GM21825 (cell line): ENCODE data around the gene CYP27A1.

Experiments
- ATAC-seq: cut with Tn5 transposase; IDR thresholded peaks from one replicate; pipeline ENCODE4 v1.9.1; 2021; ENCODE audit warnings: mild to moderate bottlenecking, moderate library complexity; ENCODE audit not compliant: unreplicated experiment

CYP27A1 gene

DNA sequence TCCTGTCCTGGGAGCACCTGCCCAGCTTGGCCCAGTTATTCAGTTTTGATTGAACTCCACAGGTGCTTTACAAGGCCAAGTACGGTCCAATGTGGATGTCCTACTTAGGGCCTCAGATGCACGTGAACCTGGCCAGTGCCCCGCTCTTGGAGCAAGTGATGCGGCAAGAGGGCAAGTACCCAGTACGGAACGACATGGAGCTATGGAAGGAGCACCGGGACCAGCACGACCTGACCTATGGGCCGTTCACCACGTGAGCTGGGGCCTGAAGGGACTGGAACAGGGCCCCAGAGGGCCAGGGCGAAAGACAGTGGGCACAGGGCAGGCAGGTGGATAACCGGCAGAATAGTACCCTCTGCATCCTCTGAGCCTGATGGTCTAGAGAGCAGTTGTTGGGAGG, 27.6 kb downstream of the CYP27A1 start:
- no peak for ATAC-seq

DNA sequence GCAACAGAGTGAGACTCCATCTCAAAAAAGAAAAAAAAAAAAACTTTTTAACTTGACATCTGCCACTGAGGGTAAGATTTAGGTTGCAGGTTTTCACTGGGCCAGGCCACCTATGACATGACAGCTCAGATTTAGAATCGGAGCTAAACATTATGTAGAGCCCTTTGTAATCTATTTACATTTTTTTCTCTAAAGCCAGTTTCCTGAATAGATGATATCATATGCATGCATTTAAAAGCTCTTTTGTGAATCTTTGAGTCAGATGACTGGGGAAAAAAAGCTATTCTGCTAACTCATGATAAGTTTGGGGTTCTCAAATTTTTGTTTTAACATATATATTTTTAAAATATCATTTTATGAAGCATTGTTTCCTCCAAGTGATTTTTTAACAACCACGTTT, 28.3 kb downstream of the CYP27A1 start:
- no peak for ATAC-seq

DNA sequence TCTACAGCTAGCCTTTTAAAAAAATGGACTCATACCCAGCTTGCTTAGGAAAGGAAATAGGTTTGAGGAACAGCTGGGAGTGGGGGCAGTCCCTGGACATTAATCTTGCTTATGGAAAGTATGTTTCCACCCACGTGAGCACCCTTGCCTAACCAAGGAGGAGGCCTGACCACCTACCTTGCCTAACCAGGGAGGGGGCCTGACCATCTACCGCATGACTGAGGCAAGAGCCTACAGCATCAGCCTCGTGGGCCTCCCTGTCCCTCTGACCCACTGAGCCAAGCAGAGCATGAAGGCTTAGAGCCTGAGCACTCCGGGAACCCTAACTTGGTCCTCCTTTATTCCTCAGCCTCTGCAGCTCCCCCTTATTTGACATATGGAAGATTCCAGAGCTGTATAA, 29.4 kb downstream of the CYP27A1 start:
- ATAC-seq = no peak

DNA sequence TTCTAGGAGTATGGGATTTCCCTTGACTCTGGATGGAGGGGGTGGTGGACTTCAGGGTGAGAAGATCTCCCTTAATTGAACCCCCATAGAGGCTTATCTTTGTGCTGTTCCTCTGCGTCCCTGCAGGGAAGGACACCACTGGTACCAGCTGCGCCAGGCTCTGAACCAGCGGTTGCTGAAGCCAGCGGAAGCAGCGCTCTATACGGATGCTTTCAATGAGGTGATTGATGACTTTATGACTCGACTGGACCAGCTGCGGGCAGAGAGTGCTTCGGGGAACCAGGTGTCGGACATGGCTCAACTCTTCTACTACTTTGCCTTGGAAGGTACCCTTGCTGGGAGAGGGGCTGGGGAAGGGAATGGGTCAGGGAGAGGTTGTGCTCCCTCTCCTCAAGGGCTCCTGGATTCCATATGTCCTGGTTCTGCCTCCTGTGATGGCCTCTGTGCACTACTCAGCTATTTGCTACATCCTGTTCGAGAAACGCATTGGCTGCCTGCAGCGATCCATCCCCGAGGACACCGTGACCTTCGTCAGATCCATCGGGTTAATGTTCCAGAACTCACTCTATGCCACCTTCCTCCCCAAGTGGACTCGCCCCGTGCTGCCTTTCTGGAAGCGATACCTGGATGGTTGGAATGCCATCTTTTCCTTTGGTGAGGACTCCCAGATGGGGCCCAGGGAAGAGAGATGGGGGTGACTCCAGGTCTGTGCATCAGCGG, 30.3 kb downstream of the CYP27A1 start:
- ATAC-seq = no peak

DNA sequence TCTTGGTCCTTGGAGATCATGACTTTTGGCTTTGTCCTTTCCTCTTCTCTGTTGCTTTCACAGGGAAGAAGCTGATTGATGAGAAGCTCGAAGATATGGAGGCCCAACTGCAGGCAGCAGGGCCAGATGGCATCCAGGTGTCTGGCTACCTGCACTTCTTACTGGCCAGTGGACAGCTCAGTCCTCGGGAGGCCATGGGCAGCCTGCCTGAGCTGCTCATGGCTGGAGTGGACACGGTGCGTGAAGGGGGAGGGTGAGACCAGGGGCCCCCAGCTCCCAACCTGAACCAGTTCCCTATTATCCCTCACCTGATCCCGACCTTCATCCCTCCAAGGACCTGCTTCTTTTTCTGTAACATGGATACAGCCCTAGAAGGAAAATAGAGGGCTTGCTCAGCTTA, 30.9 kb downstream of the CYP27A1 start:
- ATAC-seq = no peak

DNA sequence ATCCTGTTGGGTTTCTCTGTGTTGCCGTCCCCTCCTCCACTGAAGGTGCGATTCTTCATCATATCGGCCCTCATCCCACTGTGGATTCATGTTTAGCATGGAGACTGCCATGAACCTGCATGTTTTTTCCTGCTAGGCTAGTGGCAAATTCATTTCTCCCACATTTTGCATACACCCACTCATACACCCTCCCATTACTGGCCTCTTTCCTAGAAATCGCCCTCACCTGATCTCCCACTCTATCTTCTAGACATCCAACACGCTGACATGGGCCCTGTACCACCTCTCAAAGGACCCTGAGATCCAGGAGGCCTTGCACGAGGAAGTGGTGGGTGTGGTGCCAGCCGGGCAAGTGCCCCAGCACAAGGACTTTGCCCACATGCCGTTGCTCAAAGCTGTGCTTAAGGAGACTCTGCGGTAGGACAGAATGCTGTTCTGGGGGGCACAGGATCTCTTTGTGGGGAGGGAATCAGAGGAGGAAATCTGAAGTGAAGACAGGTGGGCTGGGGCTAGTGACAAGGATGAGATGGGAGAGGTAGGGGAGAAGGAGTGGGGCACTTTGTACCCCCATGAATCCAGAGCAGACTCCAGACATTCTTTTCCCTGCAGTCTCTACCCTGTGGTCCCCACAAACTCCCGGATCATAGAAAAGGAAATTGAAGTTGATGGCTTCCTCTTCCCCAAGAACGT, 32.0 kb downstream of the CYP27A1 start:
- ATAC-seq = no peak

DNA sequence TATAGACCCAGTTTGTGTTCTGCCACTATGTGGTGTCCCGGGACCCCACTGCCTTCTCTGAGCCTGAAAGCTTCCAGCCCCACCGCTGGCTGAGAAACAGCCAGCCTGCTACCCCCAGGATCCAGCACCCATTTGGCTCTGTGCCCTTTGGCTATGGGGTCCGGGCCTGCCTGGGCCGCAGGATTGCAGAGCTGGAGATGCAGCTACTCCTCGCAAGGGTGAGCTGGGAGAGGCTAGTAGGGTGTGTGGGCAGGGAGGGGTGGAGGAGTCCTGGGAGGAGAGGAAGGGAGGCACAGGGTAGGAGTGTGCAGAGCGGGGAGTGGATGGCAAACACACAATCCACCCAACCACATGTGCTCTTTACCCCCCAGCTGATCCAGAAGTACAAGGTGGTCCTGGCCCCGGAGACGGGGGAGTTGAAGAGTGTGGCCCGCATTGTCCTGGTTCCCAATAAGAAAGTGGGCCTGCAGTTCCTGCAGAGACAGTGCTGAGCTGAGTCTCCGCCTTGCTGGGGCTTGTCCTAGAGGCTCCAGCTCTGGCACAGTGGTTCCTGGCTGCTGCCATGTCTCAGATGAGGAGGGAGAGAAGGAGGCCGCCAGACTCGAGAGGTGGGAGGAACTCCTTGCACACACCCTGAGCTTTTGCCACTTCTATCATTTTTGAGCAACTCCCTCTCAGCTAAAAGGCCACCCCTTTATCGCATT, 32.7 kb downstream of the CYP27A1 start:
- no peak for ATAC-seq

DNA sequence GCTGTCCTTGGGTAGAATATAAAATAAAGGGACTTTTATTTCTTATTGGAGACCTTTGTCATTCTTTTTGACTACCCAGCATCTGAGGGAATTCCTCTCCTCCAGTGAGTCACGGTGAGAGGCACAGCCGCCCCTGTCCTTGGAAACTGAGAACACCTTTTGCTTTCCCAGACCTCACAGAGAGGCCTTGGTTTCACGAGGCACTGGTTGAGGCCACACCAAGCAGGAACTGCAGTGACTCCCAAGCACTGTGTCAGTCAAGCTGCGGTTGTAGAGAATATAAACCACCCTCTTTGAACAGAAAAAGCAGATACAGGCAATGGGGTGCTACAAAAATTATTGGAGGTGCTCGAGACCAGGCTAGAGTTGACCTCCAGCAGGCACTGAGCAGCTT, 33.3 kb downstream of the CYP27A1 start:
- ATAC-seq = no peak

DNA sequence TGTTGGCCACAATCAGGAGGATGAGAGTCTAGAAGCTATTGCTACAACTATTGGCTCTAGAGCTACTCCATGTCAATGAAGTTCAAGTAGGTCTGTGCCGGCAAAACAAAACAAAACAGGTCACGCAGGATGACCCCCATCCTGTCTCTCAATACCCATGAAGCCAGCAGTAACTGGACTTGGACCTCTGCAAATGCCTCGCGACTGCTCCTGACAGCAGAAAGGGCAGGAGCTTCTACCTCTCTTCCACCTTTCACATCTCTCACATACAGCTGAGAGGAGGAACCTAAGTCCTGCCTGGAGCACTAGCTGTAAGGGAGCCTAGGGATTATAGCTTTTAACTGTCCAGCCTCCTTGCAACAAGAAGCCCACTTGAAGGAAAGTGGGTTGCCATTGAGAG, 33.7 kb downstream of the CYP27A1 start:
- no peak for ATAC-seq

DNA sequence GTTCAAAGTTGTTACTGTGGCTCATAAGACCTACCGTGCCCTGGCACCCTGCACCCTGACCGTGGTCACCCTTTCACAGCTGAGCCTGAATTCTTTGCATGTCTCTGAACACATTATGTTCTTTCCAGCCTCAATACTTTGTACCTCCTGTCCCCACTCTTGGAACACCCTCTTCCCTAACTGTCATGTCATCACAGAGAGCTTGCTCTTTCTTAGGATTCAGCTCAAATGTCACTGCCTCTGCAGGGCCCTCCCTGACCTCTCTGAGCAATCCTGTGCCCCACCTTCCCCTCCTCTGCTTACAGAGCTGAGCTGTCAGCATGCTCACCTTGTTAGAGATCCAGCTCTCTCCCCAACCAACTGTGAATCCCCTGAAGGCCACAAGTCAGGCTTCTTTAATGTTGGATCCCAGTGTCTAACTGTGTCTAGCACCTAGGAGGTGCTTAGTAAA, 34.6 kb downstream of the CYP27A1 start:
- no peak for ATAC-seq

DNA sequence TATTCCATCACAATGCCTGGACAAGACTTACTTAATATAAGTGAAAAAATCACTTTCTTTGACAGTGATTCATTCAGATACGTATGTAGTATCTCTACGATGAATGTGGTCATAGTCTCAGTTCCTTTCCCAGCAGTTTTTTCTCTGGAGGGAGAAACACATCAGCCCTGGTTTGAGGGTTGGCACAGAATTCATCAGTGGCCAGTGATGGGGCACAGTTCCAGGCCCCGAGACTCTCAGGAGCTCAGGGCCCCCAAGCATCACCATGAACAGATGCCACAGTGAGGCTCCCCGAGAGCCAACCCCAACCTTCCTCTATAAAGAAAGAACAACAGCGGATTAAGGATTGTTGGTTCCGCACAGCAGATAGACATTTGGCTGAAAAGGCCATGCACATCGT, 37.1 kb downstream of the CYP27A1 start:
- ATAC-seq = no peak

DNA sequence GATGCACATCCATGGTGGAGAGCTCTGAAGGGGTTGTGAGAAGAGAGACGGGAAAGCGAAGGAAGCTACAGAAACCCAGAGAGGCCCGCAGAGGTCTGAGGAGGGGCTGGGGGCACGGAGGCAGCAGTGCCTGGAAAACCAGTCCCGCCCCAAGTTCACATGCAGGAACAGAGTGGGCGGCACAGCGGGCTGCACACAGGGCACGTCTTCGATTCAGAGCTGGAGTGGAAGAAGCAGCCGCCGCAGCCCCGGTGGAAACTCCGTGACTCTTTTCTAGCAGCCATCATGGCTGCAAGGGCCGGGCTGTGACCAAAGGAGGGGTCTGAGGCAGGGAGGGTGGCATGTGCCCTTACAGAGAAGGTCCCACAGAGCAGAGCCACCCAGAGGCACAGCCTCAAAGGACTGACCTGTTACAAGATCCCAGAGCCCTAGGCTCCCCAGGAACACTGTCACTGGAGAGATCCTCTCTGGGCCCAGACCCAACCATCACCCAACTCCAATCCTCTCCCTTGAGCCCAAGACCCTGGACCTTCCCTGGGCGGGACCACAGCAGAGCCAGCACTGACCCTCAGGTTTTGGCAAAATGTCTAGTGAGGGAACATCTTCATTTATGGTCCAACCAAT, 38.9 kb downstream of the CYP27A1 start:
- ATAC-seq = no peak

DNA sequence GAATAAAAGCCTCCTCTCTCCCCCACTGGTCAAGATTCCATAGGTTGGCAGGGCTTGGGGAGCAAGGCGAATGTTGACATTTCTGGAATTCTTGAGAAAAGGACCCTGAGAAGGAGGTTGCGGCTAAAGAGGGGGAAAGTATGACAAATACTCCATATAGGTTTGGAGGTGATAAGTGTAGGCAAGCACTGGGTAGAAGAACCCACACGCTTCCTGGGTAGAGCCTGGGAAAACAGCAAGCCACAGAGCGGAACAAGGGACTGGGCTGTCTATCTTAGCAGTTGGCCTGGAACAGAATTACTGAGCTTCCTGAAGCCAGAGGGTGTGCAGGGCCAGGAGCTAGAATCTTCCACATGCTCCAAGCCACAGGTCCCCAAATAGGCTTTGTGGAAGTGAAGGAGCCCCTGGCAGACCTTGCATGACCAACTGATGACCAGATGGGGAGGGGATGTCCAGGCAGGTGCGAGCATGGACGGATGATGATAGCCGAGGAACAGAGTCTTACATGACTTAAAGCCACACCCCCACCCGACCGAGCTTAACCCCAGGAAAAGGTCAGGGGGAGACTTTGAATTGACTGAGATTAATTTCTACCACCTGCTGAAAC, 39.8 kb downstream of the CYP27A1 start:
- no peak for ATAC-seq

DNA sequence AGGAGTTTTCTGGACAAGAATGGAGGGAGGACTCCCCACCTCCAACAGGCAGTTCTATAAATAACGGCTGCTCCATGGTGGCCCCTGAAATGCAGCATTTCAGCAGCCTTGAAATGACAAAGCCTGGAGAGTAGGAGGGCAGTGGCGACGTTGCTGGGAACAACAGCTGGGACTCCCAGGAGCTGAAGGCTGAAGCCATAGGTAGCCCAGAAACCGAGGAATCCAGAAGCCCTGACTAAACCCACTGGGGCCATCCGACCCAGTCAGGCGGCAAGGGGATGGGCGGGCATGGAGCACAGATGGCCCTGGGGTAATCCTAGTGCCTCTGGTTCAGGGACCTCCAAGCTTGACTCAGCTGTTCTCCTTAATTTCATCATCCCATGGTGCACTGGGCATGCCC, 40.7 kb downstream of the CYP27A1 start:
- no peak for ATAC-seq

DNA sequence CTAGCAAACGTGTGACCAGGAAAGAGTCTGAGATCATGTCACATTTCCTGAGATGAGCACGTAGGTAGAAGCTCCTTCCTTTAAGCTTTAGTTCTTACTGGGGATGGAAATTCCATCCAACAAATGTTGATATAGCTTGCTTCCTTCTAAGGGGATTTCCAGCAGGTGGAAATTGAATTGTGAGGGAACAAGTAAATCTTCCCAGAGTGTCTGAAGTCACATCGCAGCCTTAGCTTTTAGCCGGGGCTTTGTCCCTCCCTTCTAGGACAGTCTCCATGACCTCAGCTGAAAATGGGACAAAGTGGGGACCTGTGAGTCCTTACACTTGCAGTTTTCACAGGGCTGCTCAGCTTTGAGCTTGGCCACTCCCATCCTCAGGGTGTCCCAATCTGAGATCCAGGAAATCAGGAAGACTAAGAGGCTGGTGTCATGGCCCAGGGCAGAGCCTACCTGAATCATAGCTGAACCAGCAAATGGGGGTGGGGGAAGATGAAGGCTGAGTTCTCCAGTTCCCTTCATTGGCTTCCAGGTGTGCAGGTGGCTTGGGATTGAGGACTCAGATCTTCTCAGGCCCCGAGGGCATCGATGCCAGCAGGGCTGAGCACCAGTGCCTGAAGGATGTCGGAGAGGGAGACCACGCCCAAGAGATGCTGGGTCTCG, 41.4 kb downstream of the CYP27A1 start:
- ATAC-seq = no peak

DNA sequence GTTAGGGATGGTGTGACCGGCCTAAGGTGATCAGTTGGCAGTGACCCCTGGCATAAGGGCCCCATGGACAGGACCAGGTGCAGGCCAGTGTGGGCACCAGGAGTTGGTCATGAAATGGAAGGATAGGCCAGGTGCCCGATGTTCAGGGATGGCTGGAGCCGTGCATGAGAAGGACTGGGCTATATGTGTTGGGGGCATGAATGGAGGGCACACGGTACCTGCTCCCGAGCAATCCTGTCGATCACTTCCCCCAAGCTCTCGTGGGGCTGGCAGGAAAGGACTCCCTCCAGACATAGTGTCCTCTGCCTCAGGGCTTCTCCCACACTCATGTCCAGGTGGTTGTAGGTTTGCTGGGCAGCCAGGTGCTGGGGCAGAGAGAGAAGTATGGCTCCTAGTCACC, 42.1 kb downstream of the CYP27A1 start:
- ATAC-seq = no peak

DNA sequence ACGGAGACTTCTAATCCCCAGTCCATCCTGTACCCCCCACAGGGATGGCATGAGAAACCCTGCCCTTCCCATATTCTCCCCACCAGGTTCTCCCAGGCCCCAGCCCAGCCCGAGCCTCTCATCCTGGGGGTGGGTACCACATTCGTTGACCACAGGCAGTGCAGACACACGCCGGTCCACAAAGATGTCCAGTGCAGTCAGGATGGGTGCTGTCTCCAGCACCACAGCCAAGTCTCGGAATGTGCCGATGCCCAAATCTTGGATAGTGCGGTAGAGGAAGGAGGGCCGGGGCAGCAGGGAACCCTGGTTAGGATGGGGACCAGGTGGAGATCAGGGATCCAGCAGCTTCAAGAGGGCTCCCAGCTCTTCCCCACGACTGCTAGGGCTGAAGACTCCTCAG, 44.8 kb downstream of the CYP27A1 start:
- no peak for ATAC-seq

DNA sequence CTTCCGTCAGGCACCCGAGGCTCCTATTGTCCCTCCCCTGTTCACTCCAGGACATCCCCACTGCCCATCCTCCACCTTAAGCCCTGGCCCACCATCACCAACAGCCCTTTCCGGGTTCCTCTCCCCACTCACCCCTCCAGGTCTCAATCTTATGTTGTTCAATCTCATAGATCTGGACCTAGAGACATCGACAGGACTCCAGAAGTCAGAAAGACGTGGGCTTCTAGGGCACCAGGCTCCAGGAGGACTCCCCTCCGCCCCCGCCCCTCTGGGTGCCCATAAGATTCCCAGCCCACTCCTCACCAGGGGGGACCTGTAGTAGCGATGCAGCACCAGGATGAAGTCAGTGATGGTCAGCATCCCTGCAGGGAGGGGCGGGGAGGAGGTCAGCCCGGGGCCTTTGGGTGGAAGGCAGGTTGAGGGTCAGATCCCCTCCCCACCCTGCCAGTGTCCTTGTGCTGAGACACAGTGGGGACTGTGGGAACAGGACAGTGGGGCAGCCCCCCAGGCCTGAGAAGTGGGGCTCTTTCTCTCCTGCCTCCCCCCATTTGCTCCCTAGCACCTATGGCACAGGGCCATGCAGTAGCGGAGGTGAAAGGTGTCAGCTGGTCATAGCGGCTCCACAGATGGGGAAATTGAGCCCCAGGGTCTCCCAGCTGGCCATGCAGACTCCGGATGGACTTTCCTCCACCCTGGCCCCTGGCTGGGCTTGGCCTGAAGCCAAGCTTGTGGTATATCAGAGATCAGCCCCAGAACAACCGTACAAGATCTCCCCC, 45.9 kb downstream of the CYP27A1 start:
- no peak for ATAC-seq

DNA sequence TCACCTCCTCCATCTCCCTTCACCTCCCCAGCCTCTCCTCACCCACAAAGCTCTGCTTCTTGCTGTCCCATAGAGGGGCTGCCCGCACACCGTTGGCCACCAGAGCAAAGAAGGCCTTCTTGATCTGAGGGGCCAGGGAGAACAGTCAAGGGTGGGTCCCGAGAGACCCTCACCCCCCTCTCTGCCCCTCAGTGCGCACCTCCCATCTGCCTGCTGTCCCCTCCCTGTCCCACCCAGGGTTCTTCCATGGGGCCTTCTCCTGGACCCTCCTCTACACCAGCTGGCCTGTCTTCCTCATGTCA, 46.5 kb downstream of the CYP27A1 start:
- ATAC-seq = no peak

DNA sequence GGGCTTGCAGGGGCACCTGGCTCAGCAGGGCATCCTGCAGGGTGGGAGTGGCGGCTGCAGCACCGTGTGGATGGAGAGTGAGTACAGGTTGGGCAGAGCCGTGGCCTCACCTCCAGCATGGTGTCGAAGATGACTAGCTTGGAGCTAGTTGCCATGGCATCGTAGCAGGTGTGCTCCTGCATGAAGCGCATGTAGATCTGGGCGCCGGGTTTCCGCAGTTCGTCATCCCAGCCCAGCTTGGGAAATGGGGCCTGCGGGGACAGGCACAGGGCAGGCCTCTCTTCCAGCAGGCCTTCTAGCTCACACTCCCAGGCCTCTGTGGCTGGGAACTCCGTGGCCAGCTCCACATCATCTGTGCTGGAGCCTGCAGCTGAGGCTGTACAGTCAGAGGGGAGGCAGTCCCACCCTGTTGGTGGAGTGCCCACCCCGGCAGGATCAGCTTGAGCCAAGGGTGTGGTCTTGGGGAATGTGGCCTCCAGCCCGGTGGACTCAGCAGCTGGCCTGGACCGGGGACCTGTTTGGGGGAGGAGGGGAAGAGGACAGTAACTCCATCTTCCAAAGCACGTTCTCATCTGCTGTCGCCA, 48.0 kb downstream of the CYP27A1 start:
- ATAC-seq = no peak
